HCT116 (cell line): ENCODE measurements around the gene UQCC5.

Experiments used
- POLR2A ChIP-seq: IDR thresholded peaks from 2 replicates; pipeline ENCODE4 v1.7.0; 2011; ENCODE audit warnings: borderline replicate concordance; ENCODE audit not compliant: insufficient read depth, insufficient read length; ENCODE audit errors: extremely low read depth
- POLR2AphosphoS5 ChIP-seq: IDR thresholded peaks from 2 replicates; pipeline ENCODE4 v1.6.1; 2011; ENCODE audit warnings: mild to moderate bottlenecking, low read depth, low read length, moderate library complexity
- SP1 ChIP-seq: IDR thresholded peaks from 2 replicates; pipeline ENCODE4 v1.6.1; 2012; ENCODE audit warnings: low read depth
- TF ChIP-seq, protein P1 (sequence below), 3 experiments: fragments of 200-600 bp in 1 of 3; sonication (generic) in 1 of 3; IDR thresholded peaks in 2 of 3; conservative IDR thresholded peaks in 1 of 3; 2 replicates each; pipeline ENCODE4 v1.5.1; 2012 to 2017; ENCODE audit warnings: low read depth in 2 of 3, low read length in 2 of 3, antibody characterized with exemption in 1 of 3, borderline replicate concordance in 1 of 3, control low read depth in 1 of 3, mild to moderate bottlenecking in 1 of 3, mixed read lengths in 1 of 3, mixed run types in 1 of 3, moderate library complexity in 1 of 3; ENCODE audit not compliant: insufficient read depth in 1 of 3

DNA sequence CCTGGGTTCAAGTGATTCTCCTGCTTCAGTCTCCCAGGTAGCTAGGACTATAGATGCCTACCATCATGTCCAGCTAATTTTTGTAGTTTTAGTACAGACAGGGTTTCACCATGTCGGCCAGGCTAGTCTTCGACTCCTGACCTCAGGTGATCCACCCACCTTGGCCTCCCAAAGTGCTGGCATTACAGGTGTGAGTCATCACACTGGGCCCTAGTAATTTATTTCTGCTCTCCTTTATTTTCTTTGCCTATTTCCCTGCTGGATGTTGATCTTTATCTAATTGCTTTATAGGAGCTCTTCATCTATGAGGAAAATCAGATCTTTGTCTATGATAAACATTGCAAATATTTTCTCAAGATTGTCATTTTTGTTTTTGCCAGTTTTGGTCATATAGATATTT is 31.7 kb downstream of the UQCC5 start:
- TF ChIP-seq, protein P1, sequence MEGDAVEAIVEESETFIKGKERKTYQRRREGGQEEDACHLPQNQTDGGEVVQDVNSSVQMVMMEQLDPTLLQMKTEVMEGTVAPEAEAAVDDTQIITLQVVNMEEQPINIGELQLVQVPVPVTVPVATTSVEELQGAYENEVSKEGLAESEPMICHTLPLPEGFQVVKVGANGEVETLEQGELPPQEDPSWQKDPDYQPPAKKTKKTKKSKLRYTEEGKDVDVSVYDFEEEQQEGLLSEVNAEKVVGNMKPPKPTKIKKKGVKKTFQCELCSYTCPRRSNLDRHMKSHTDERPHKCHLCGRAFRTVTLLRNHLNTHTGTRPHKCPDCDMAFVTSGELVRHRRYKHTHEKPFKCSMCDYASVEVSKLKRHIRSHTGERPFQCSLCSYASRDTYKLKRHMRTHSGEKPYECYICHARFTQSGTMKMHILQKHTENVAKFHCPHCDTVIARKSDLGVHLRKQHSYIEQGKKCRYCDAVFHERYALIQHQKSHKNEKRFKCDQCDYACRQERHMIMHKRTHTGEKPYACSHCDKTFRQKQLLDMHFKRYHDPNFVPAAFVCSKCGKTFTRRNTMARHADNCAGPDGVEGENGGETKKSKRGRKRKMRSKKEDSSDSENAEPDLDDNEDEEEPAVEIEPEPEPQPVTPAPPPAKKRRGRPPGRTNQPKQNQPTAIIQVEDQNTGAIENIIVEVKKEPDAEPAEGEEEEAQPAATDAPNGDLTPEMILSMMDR (IDR thresholded peaks at IDR 0.05 in 2 of 3, conservative IDR thresholded peaks at IDR 0.05 in 1 of 3; ENCODE audit: borderline replicate concordance in 1 of 3, insufficient read depth in 1 of 3, low read depth in 2 of 3, low read length in 2 of 3): no peak
- TF ChIP-seq POLR2AphosphoS5 (no peak), POLR2A (no peak), SP1 (0 out of 2 replicates have a peak, but pooled peaks have one; percentile 12)
